Suprapubic skin (tissue), 4 donors: ENCODE measurements around the gene NCKAP5. TPM values are rescaled to one million over a fixed set of nuclear protein-coding genes. Genes with fewer than 3 reads are reported as not detected.

Experiments used
- DNase-seq, 2 donors: peaks; one replicate each; pipeline ENCODE4 v3.0.0-alpha.2; 2019; ENCODE audit warnings: low spot score in 2 of 2
- H3K27ac ChIP-seq: fragments of 200-600 bp; sonication (generic); one replicate; pipeline ENCODE4 v1.5.1; 2019
- H3K27me3 ChIP-seq: fragments of 200-600 bp; sonication (generic); one replicate; pipeline ENCODE4 v1.5.1; 2019
- H3K36me3 ChIP-seq: fragments of 200-600 bp; sonication (generic); one replicate; pipeline ENCODE4 v1.5.1; 2019
- H3K4me1 ChIP-seq: fragments of 200-600 bp; sonication (generic); one replicate; pipeline ENCODE4 v1.5.1; 2019
- H3K4me3 ChIP-seq: fragments of 200-600 bp; sonication (generic); one replicate; pipeline ENCODE4 v1.5.1; 2019; ENCODE audit warnings: mild to moderate bottlenecking
- H3K9me3 ChIP-seq: fragments of 200-600 bp; sonication (generic); one replicate; pipeline ENCODE4 v1.5.1; 2019
- CTCF ChIP-seq, 2 donors: fragments of 200-600 bp in 1 of 2; fragments of 450-650 bp in 1 of 2; sonication (generic) in 1 of 2; IDR thresholded peaks; one replicate each; pipeline ENCODE4 v1.5.1; 2016 to 2019; ENCODE audit warnings: antibody characterized with exemption in 2 of 2, mild to moderate bottlenecking in 1 of 2, moderate library complexity in 1 of 2
- EP300 ChIP-seq: sonication (generic); formaldehyde crosslinking; IDR thresholded peaks from one replicate; pipeline ENCODE4 v1.6.1; 2017; ENCODE audit warnings: antibody characterized with exemption
- POLR2A ChIP-seq, 2 donors: fragments of 450-650 bp; IDR thresholded peaks; one replicate each; pipeline ENCODE4 v1.6.1; 2017; ENCODE audit warnings: antibody characterized with exemption in 2 of 2, mild to moderate bottlenecking in 2 of 2, moderate library complexity in 2 of 2
- POLR2AphosphoS5 ChIP-seq, 3 donors: sonication (generic); formaldehyde crosslinking; IDR thresholded peaks; one replicate each; pipeline ENCODE4 v1.6.1; 2017; ENCODE audit warnings: antibody characterized with exemption in 3 of 3
- WGBS: methylation state at CpG from one replicate; pipeline ENCODE4 v1.1.5; 2018; 5-methylcytosine and 5-hydroxymethylcytosine counted together
- total RNA-seq, 4 donors: library from RNA; depleted of rRNA; stranded (reverse); fragments of >200 nt; gene quantifications; one replicate each; pipeline ENCODE4 v1.1.0, GENCODE V29; 2016

NCKAP5 gene
- total RNA-seq, 4 donors from 2014 or later = 2.8 to 6.4 (median 4.2) TPM

- H3K9me3 ChIP-seq = no peaks in the 10 kb centered on the region
- H3K4me3 ChIP-seq = no peak overlapping the region
- WGBS = 83% methylated on average over 1 of the region's 1 CpG
- H3K36me3 ChIP-seq = no peaks in the 10 kb centered on the region
- H3K4me1 ChIP-seq = peaks cover 3% of the 10 kb centered on the region
- no peak overlapping the region for H3K27ac ChIP-seq
- DNase-seq = no peak
- TF ChIP-seq POLR2AphosphoS5 (IDR thresholded peaks at IDR 0.05) (no peak), CTCF (IDR thresholded peaks at IDR 0.05) (no peak), EP300 (no peak)
- H3K27me3 ChIP-seq = no peaks in the 10 kb centered on the region
These were observed 6.4 kb upstream of the NCKAP5 start for GRCh38 chr2:133574620-133575019.

- Histone ChIP-seq H3K9me3 (no peaks in the 10 kb centered on the region), H3K27me3 (no peaks in the 10 kb centered on the region), H3K27ac (no peak overlapping the region), H3K36me3 (no peaks in the 10 kb centered on the region), H3K4me1 (no peaks in the 10 kb centered on the region), H3K4me3 (no peak overlapping the region)
- TF ChIP-seq POLR2A (IDR thresholded peaks at IDR 0.05) (no peak), EP300 (no peak), POLR2AphosphoS5 (IDR thresholded peaks at IDR 0.05) (no peak), CTCF (IDR thresholded peaks at IDR 0.05) (no peak)
- DNase-seq = no peak
- WGBS = 85% methylated on average over 5 of the region's 5 CpGs
These were observed 5.9 kb upstream of the NCKAP5 start for GRCh38 chr2:133574186-133574585.

- Histone ChIP-seq H3K27ac (no peak overlapping the region), H3K9me3 (no peaks in the 10 kb centered on the region), H3K4me3 (no peak overlapping the region), H3K27me3 (no peaks in the 10 kb centered on the region), H3K36me3 (no peaks in the 10 kb centered on the region), H3K4me1 (peaks cover 4% of the 10 kb centered on the region)
- DNase-seq = no peak
- 89% methylated on average over 6 of the region's 6 CpGs for whole genome bisulfite sequencing
- TF ChIP-seq POLR2AphosphoS5 (IDR thresholded peaks at IDR 0.05) (no peak), EP300 (no peak), CTCF (IDR thresholded peaks at IDR 0.05) (no peak), POLR2A (IDR thresholded peaks at IDR 0.05) (no peak)
These were observed 5.4 kb upstream of the NCKAP5 start for GRCh38 chr2:133573491-133574162.

DNA sequence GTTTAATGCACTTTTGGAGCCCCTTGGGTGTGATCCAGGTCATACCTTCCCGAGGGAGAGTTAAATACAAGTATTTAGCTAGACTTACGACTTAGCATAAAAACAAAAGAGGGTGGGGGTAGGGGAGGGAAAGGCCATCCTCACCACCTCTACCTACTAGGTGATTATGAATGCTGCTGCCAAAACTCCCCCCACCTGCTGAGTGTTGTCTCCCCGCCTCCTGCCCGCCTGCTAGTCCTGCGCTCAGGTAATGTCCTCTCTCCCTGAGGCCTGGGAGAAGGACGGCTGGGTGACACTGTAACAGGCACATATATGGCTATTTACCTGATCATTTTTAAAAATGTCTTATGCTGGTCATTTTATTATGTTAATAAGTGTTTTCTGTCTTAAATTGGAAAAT lies 3.0 kb upstream of the NCKAP5 start:
- TF ChIP-seq POLR2A (IDR thresholded peaks at IDR 0.05) = no peak
- no peak for TF ChIP-seq EP300
- TF ChIP-seq CTCF (IDR thresholded peaks at IDR 0.05) = no peak
- no peak for TF ChIP-seq POLR2AphosphoS5 (IDR thresholded peaks at IDR 0.05)
- WGBS = 95% methylated on average over 6 of the region's 6 CpGs
- Histone ChIP-seq H3K27ac (no peak overlapping the region), H3K36me3 (no peaks in the 10 kb centered on the region), H3K27me3 (no peaks in the 10 kb centered on the region), H3K4me1 (peaks cover 27% of the 10 kb centered on the region), H3K9me3 (no peaks in the 10 kb centered on the region), H3K4me3 (no peak overlapping the region)
- DNase-seq = no peak

- DNase-seq = no peak
- TF ChIP-seq CTCF (IDR thresholded peaks at IDR 0.05) (no peak), POLR2A (IDR thresholded peaks at IDR 0.05) (no peak), EP300 (no peak), POLR2AphosphoS5 (IDR thresholded peaks at IDR 0.05) (no peak)
- no peaks in the 10 kb centered on the region for H3K27me3 ChIP-seq
- peaks cover 32% of the 10 kb centered on the region for H3K4me1 ChIP-seq
- H3K36me3 ChIP-seq = no peaks in the 10 kb centered on the region
- no peak overlapping the region for H3K4me3 ChIP-seq
- WGBS = 90% methylated on average over 5 of the region's 5 CpGs
- H3K9me3 ChIP-seq = no peaks in the 10 kb centered on the region
- no peak overlapping the region for H3K27ac ChIP-seq
These were observed 2.3 kb upstream of the NCKAP5 start for GRCh38 chr2:133570542-133570941.
